ENCODE results near the gene ERC2.
"Not testable (repeated sequence)": the region's sequence is repeated elsewhere in the genome, so short reads cannot be mapped to it uniquely, and the experiment has no call there.

The ERC2 gene

DNA sequence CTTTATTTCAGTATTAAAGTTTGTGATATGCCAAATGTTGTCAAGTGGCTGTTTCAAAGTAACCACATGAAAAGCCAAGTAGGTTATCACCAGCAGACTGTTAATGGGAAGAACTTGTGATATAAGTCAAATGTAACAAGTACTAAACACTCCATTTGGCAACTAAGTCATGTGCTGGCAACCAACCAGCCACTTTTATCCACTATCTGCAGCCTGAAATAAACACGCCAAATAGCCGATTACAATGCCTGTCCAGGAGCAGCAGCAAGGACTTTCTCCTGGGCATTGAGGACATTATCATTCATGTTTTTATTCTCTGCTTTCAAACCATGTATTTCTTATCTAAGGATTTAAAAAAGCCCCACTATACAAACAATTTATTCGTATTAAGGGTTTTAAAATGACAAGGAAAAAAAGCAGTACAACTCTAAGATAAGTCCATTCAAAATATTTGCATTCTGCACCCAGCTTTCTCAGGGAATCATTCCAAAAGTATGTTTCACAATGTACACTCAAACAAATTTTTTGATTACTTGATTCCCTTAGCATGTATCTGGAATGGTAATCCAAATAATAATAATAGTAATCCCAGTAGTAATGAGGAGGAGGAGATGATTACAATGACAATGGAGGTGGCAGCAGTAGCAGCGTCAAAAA lies 448.6 kb downstream of the ERC2 start:
- H3K9me3 Mint-ChIP-seq: no peaks in the 10 kb centered on the region
- no peaks in the 10 kb centered on the region for H3K27me3 Mint-ChIP-seq (ENCODE audit: low read depth)
- no peak for DNase-seq (ENCODE audit: low spot score)
- H3K4me1 Mint-ChIP-seq (ENCODE audit: low read depth): no peaks in the 10 kb centered on the region
- H3K27ac Mint-ChIP-seq: no peak overlapping the region
- no peak overlapping the region for H3K4me3 Mint-ChIP-seq
- H3K36me3 Mint-ChIP-seq (ENCODE audit: low read depth): no peaks in the 10 kb centered on the region

- H3K4me1 Mint-ChIP-seq (ENCODE audit: low read depth); H3K9me3 Mint-ChIP-seq; H3K27me3 Mint-ChIP-seq (ENCODE audit: low read depth); H3K27ac Mint-ChIP-seq; H3K36me3 Mint-ChIP-seq (ENCODE audit: low read depth); H3K4me3 Mint-ChIP-seq; DNase-seq (ENCODE audit: low spot score): not testable (repeated sequence)
Measured at GRCh38 chr3:56015374-56015773, 452.9 kb downstream of the ERC2 start.

DNA sequence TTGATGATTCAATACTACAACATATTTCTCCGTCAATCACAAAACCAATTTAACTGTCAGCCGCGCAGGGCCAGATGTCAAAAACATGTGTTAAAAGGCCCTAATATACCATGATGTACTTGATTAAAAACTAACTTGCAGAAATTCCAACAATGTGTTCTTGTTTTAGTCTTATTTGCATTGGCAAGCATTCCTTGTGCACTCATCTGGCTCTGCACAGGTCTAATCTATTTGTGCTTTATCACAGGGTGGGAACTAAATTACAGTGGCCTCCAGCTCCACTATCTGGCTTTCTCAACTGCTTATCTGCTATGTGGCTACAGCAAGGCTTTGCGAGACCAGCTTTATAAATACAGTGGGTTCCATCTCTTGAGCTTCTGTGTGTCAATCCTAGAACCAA lies 455.5 kb downstream of the ERC2 start:
- no peak overlapping the region for H3K27ac Mint-ChIP-seq
- no peak overlapping the region for H3K4me3 Mint-ChIP-seq
- no peaks in the 10 kb centered on the region for H3K36me3 Mint-ChIP-seq (ENCODE audit: low read depth)
- H3K9me3 Mint-ChIP-seq: no peaks in the 10 kb centered on the region
- no peaks in the 10 kb centered on the region for H3K4me1 Mint-ChIP-seq (ENCODE audit: low read depth)
- no peaks in the 10 kb centered on the region for H3K27me3 Mint-ChIP-seq (ENCODE audit: low read depth)
- DNase-seq (ENCODE audit: low spot score): no peak

- Mint-ChIP-seq H3K9me3 (no peaks in the 10 kb centered on the region), H3K36me3 (ENCODE audit: low read depth) (no peaks in the 10 kb centered on the region), H3K27me3 (ENCODE audit: low read depth) (no peaks in the 10 kb centered on the region), H3K4me1 (ENCODE audit: low read depth) (no peaks in the 10 kb centered on the region), H3K27ac (no peak overlapping the region), H3K4me3 (no peak overlapping the region)
- DNase-seq (ENCODE audit: low spot score): no peak
Measured at GRCh38 chr3:56005196-56005805, 463.0 kb downstream of the ERC2 start.

- DNase-seq (ENCODE audit: low spot score): no peak
- Mint-ChIP-seq H3K27ac (no peak overlapping the region), H3K27me3 (ENCODE audit: low read depth) (no peaks in the 10 kb centered on the region), H3K9me3 (no peaks in the 10 kb centered on the region), H3K4me3 (no peak overlapping the region), H3K4me1 (ENCODE audit: low read depth) (no peaks in the 10 kb centered on the region), H3K36me3 (ENCODE audit: low read depth) (no peaks in the 10 kb centered on the region)
Measured at GRCh38 chr3:56003129-56003528, 465.1 kb downstream of the ERC2 start.

DNA sequence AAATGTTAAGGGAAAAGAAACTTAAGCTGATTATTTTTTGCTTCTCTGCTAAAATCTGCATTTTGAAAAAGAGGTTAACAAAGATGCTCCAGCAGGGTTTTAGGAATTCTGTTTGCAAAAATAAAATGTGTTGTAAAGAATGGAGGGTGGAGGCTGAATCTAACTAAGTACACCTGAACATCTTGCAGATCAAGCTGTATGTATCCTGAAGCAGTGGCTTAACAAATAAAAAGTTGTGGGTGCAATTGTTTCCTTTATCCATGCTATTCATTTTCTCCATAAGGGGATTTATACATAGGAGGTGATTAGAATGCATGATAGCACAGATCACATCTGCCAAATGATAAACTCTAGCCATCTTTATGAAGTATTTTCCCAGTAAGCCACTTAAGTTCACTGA lies 466.3 kb downstream of the ERC2 start:
- Mint-ChIP-seq H3K36me3 (ENCODE audit: low read depth) (no peaks in the 10 kb centered on the region), H3K4me1 (ENCODE audit: low read depth) (no peaks in the 10 kb centered on the region), H3K27ac (no peak overlapping the region), H3K4me3 (no peak overlapping the region), H3K27me3 (ENCODE audit: low read depth) (no peaks in the 10 kb centered on the region), H3K9me3 (no peaks in the 10 kb centered on the region)
- DNase-seq (ENCODE audit: low spot score): no peak

DNA sequence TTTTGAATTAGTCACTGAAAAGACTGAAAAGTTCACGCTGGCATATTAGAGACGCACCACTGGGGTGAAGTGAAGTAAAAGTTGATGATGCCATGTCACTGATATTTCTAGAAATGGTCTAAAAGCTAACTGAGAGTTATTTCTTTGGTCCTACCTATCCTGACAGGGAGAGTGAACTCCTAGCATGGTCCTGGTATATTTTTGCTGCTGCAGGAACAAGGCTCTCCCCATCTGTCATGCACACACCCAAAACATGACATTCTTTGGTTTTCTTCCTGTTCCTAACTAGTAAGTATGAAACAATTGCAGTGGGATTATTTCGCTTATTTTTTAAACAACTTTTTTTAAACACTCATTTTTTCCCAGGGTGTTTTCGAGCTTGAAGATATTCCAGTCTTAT lies 466.7 kb downstream of the ERC2 start:
- H3K4me1 Mint-ChIP-seq (ENCODE audit: low read depth): no peaks in the 10 kb centered on the region
- DNase-seq (ENCODE audit: low spot score): no peak
- no peak overlapping the region for H3K4me3 Mint-ChIP-seq
- no peaks in the 10 kb centered on the region for H3K9me3 Mint-ChIP-seq
- H3K27ac Mint-ChIP-seq: no peak overlapping the region
- H3K36me3 Mint-ChIP-seq (ENCODE audit: low read depth): no peaks in the 10 kb centered on the region
- no peaks in the 10 kb centered on the region for H3K27me3 Mint-ChIP-seq (ENCODE audit: low read depth)

DNA sequence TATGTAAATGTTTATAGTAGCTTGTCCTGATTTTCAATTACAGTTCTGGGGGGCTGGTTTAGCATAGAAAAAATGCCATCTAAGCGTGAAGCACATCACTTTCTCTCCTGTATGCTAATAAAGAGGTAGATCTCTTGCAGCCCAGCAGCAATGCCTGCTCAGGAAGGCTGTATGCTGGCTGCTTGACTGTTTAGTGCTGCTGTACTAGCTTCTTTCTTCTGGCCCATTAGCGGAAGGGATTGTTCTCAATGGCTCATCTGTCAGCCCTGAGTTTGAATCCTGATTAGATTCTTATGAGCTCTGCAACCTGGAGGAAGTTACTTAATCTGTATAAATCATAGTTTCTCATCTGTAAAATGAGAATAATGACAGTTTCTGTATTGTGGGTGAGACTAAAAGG lies 478.9 kb downstream of the ERC2 start:
- H3K36me3 Mint-ChIP-seq (ENCODE audit: low read depth): no peaks in the 10 kb centered on the region
- H3K27ac Mint-ChIP-seq: no peak overlapping the region
- H3K4me1 Mint-ChIP-seq (ENCODE audit: low read depth): no peaks in the 10 kb centered on the region
- no peaks in the 10 kb centered on the region for H3K9me3 Mint-ChIP-seq
- DNase-seq (ENCODE audit: low spot score): no peak
- H3K27me3 Mint-ChIP-seq (ENCODE audit: low read depth): no peaks in the 10 kb centered on the region
- no peak overlapping the region for H3K4me3 Mint-ChIP-seq

- DNase-seq (ENCODE audit: low spot score): no peak
- Mint-ChIP-seq H3K27ac (no peak overlapping the region), H3K9me3 (no peaks in the 10 kb centered on the region), H3K4me3 (no peak overlapping the region), H3K4me1 (ENCODE audit: low read depth) (no peaks in the 10 kb centered on the region), H3K27me3 (ENCODE audit: low read depth) (no peaks in the 10 kb centered on the region), H3K36me3 (ENCODE audit: low read depth) (no peaks in the 10 kb centered on the region)
Measured at GRCh38 chr3:55988905-55989304, 479.4 kb downstream of the ERC2 start.

DNA sequence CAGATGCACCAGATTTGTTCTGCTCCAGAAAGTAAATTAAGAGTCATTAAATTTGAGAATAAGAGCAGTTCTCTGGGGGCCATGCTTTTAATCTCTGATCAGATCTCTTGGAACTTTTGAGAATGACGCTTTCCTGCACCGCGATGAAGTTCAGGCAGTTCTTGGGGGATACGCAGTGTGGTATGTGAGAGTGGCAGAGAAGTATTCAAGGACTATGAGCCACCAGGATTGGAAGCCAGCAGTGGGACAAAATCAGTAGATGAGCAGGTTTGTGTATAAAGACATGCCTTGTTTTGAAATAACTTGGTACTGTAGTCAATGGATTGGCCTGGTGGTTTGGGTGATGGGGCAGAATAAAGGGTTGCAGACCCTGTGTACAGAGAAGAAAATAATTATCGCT lies 483.6 kb downstream of the ERC2 start:
- Mint-ChIP-seq H3K36me3 (ENCODE audit: low read depth) (no peaks in the 10 kb centered on the region), H3K27ac (no peak overlapping the region)

DNA sequence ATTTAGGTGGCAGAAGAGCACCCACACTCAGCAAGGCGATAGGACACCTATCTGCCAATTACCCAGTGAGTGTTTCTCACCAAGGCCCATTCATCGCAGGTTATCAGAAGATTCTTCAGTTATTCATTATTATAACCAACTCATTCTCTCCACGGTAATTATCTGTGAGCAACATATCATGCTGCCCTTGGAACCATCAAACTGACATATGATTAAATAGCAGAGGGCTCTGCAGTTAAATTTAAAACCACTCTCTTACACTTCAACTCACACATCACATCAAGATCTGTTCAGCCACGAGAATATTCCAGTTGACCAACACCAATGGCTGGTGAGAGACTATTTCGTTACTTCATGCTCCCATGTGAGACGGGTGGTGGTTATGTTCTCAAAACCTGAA lies 489.3 kb downstream of the ERC2 start:
- no peak overlapping the region for H3K27ac Mint-ChIP-seq
- DNase-seq (ENCODE audit: low spot score): no peak
- no peaks in the 10 kb centered on the region for H3K4me1 Mint-ChIP-seq (ENCODE audit: low read depth)
- H3K9me3 Mint-ChIP-seq: no peaks in the 10 kb centered on the region
- H3K4me3 Mint-ChIP-seq: no peak overlapping the region
- H3K36me3 Mint-ChIP-seq (ENCODE audit: low read depth): no peaks in the 10 kb centered on the region
- no peaks in the 10 kb centered on the region for H3K27me3 Mint-ChIP-seq (ENCODE audit: low read depth)

More for the DNA sequence above, 483.6 kb downstream of the ERC2 start:
- Mint-ChIP-seq H3K4me1 (ENCODE audit: low read depth) (no peaks in the 10 kb centered on the region), H3K4me3 (no peak overlapping the region), H3K27me3 (ENCODE audit: low read depth) (no peaks in the 10 kb centered on the region), H3K9me3 (no peaks in the 10 kb centered on the region)
- no peak for DNase-seq (ENCODE audit: low spot score)

DNA sequence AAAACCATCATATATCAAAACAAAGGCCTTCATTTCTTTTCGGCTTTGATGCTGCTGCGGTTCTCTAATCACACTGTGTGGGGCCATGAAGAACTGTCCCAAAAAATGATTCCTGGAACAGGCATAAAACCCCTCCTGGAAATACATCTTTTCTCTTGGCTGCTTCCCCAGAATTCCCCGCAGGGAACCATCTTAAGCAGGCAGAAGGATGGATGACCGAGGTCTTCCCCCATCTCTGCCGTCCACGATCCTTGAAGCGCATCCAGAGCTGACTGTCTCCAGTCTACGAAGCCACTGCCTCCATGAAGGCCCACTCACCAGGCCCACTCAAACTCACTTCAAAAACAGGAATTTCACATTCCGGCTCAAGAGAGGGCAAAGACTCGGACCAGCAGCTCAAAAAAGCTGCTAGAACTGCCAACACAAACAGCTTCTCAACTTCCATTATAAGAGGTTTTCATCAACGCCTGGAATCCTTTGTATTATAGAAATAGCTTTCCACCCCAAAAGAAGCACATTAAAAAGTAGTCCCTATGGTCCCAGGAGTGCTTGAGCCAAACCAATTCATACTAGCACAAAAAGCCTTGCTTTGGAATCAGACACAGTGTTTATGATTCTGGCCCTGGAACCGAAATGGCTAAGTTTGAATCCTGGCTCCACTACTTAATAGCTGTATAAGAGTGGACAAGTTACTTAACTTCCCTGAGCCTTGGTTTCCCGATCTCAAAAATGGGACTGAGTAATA lies 493.7 kb downstream of the ERC2 start:
- H3K9me3 Mint-ChIP-seq: no peaks in the 10 kb centered on the region
- no peaks in the 10 kb centered on the region for H3K27me3 Mint-ChIP-seq (ENCODE audit: low read depth)
- no peaks in the 10 kb centered on the region for H3K36me3 Mint-ChIP-seq (ENCODE audit: low read depth)
- no peak for DNase-seq (ENCODE audit: low spot score)
- no peak overlapping the region for H3K4me3 Mint-ChIP-seq
- H3K27ac Mint-ChIP-seq: no peak overlapping the region
- H3K4me1 Mint-ChIP-seq (ENCODE audit: low read depth): no peaks in the 10 kb centered on the region

DNA sequence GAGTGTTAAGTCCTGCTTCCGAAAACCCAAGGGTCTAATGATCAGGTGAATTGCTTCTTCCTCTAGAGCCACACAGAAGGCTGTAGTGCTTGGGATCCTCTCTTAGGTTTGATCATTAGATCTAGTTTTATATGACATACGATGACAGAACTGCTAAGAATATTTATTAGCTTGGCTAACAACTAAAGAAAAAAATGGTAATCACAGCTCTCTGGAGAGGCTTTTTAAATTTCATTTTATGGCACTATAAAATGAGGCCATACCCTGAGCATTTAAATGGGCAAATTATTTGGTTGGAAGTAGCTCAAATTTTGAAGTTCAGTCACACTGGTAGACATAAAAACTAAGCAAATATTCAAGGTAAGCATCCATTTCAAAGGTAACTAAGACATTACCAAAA lies 498.6 kb downstream of the ERC2 start:
- Mint-ChIP-seq H3K27me3 (ENCODE audit: low read depth) (no peaks in the 10 kb centered on the region), H3K9me3 (no peaks in the 10 kb centered on the region), H3K4me1 (ENCODE audit: low read depth) (peaks cover 3% of the 10 kb centered on the region), H3K36me3 (ENCODE audit: low read depth) (no peaks in the 10 kb centered on the region), H3K4me3 (no peak overlapping the region), H3K27ac (no peak overlapping the region)
- no peak for DNase-seq (ENCODE audit: low spot score)

- Mint-ChIP-seq H3K4me1 (ENCODE audit: low read depth) (peaks cover 3% of the 10 kb centered on the region), H3K4me3 (no peak overlapping the region), H3K9me3 (no peaks in the 10 kb centered on the region), H3K36me3 (ENCODE audit: low read depth) (no peaks in the 10 kb centered on the region), H3K27ac (no peak overlapping the region), H3K27me3 (ENCODE audit: low read depth) (no peaks in the 10 kb centered on the region)
- DNase-seq (ENCODE audit: low spot score): no peak
Measured at GRCh38 chr3:55968331-55968730, 499.9 kb downstream of the ERC2 start.

Data from T-helper 2 cell treated with Interferon-gamma antibody and Interleukin-4, amounts not matched to agents 5 μg/mL and 100 μg/mL, for 36 hours (primary cell).